GM12878 (cell line): ENCODE measurements around the gene BCL10. TPM values are rescaled to one million over a fixed set of nuclear protein-coding genes. Genes with fewer than 3 reads are reported as not detected.

Experiments used
- ATAC-seq: fragments of 200-7000 bp; cut with Tn5 transposase; 3 replicates; pipeline ENCODE4 v1.9.1; 2020; ENCODE audit warnings: mild to moderate bottlenecking, moderate library complexity
- BruUV-seq: library from RNA; stranded (reverse); fragments of 400-500 nt; replicated peaks from 2 replicates; lab custom pipeline; 2021; lab: Mats Ljungman, UMichigan
- CTCF ChIA-PET: fragments of 300-600 bp; sonication (Branson Sonifier 250); formaldehyde crosslinking; extraction: SDS; loops from one replicate; lab custom pipeline; 2021; ENCODE audit warnings: inconsistent platforms; lab: Yijun Ruan, JAX
- POLR2A ChIA-PET: fragments of 350-600 bp; formaldehyde crosslinking; extraction: SDS; loops from one replicate; lab custom pipeline; 2021; ENCODE audit warnings: inconsistent platforms; lab: Charles Lee
- RAD21 ChIA-PET: fragments of 300-600 bp; sonication (Branson Sonifier 250); formaldehyde crosslinking; loops from one replicate; lab custom pipeline; 2023; ENCODE audit warnings: antibody characterized with exemption; ENCODE audit not compliant: unreplicated experiment; lab: Charles Lee
- SMC1A ChIA-PET: fragments of 300-600 bp; sonication (Branson Sonifier 250); formaldehyde crosslinking; loops from one replicate; lab custom pipeline; 2023; ENCODE audit not compliant: unreplicated experiment, uncharacterized antibody; lab: Charles Lee
- DNase-seq: peaks from one replicate; pipeline ENCODE4 v3.0.0-alpha.2; 2011; ENCODE audit warnings: low read depth, low spot score
- FAIRE-seq: peaks from 3 replicates; lab custom pipeline; 2011; peaks lifted over from hg19 to GRCh38; lab: Jason Lieb, UNC
- H2AFZ ChIP-seq: 2 replicates; pipeline ENCODE4 v1.6.0; 2011; ENCODE audit warnings: low read depth, low read length, control low read depth; ENCODE audit not compliant: control insufficient read depth
- H3K27ac ChIP-seq: 2 replicates; pipeline ENCODE4 v1.5.1; 2011; ENCODE audit warnings: control low read depth; ENCODE audit not compliant: control insufficient read depth, insufficient read depth
- H3K27me3 ChIP-seq, 2 experiments: replicated peaks in 1 of 2; 2 replicates each; pipeline versions ENCODE4 v1.6.0 to v1.6.1; 2011; ENCODE audit warnings: low read length in 1 of 2; ENCODE audit not compliant: control insufficient read depth in 2 of 2, insufficient read depth in 2 of 2
- H3K36me3 ChIP-seq, 2 experiments: 2 replicates each; pipeline ENCODE4 v1.5.1; 2011; ENCODE audit warnings: low read length in 1 of 2; ENCODE audit not compliant: control insufficient read depth in 2 of 2, insufficient read depth in 2 of 2
- H3K4me1 ChIP-seq: 2 replicates; pipeline ENCODE4 v1.6.1; 2011; ENCODE audit warnings: mild to moderate bottlenecking, low read length, moderate library complexity, mixed read lengths; ENCODE audit not compliant: control insufficient read depth, insufficient read depth
- H3K4me2 ChIP-seq: 2 replicates; pipeline ENCODE4 v1.6.0; 2011; ENCODE audit warnings: control low read depth; ENCODE audit not compliant: control insufficient read depth, insufficient read depth
- H3K4me3 ChIP-seq: fragments of 200-600 bp; sonication (generic); 2 replicates; pipeline ENCODE4 v1.5.1; 2016
- H3K79me2 ChIP-seq: 2 replicates; pipeline ENCODE4 v1.6.0; 2011; ENCODE audit warnings: low read length; ENCODE audit not compliant: control insufficient read depth, insufficient read depth
- H3K9ac ChIP-seq: 2 replicates; pipeline ENCODE4 v1.8.0; 2011; ENCODE audit warnings: low read length, control low read depth, mixed read lengths; ENCODE audit not compliant: control insufficient read depth, insufficient read depth
- H3K9me3 ChIP-seq: replicated peaks from 3 replicates; pipeline ENCODE4 v1.5.1; 2011; ENCODE audit warnings: mild to moderate bottlenecking, low read length; ENCODE audit not compliant: control insufficient read depth, insufficient read depth
- H4K20me1 ChIP-seq: 2 replicates; pipeline ENCODE4 v1.6.0; 2011; ENCODE audit not compliant: control insufficient read depth, insufficient read depth
- BMI1 ChIP-seq: fragments of 450-650 bp; IDR thresholded peaks from 2 replicates; pipeline ENCODE4 v1.6.1; 2016; ENCODE audit warnings: mild to moderate bottlenecking, moderate library complexity, borderline replicate concordance
- CBX5 ChIP-seq: sonication (generic); IDR thresholded peaks from 2 replicates; pipeline ENCODE4 v1.6.1; 2016; ENCODE audit warnings: low read depth, moderate library complexity, mild to moderate bottlenecking, inconsistent platforms
- DPF2 ChIP-seq: fragments of 450-650 bp; IDR thresholded peaks from 2 replicates; pipeline ENCODE4 v1.6.1; 2017; ENCODE audit warnings: mild to moderate bottlenecking
- EED ChIP-seq: sonication (generic); IDR thresholded peaks from 2 replicates; pipeline ENCODE4 v1.6.1; 2016; ENCODE audit warnings: antibody characterized with exemption, low read depth
- GATAD2B ChIP-seq: fragments of 450-650 bp; conservative IDR thresholded peaks from 2 replicates; pipeline ENCODE4 v1.6.1; 2017; ENCODE audit warnings: low read depth, mild to moderate bottlenecking, moderate library complexity
- MTA3 ChIP-seq: IDR thresholded peaks from 2 replicates; pipeline ENCODE4 v1.6.1; 2012; ENCODE audit warnings: low read length, inconsistent platforms, borderline replicate concordance
- POLR2A ChIP-seq: IDR thresholded peaks from 2 replicates; pipeline ENCODE4 v1.6.1; 2011; ENCODE audit warnings: low read depth, mild to moderate bottlenecking, low read length
- SIN3A ChIP-seq: IDR thresholded peaks from 2 replicates; pipeline ENCODE4 v1.6.1; 2012; ENCODE audit warnings: low read depth, low read length, improper control_type of control experiment
- SMC3 ChIP-seq: IDR thresholded peaks from 2 replicates; pipeline ENCODE4 v1.6.1; 2011; ENCODE audit warnings: low read length, improper control_type of control experiment, borderline replicate concordance
- SPI1 ChIP-seq: IDR thresholded peaks from 2 replicates; pipeline ENCODE4 v1.6.1; 2011; ENCODE audit warnings: low read depth, mild to moderate bottlenecking, low read length, moderate library complexity, borderline replicate concordance; ENCODE audit not compliant: insufficient read depth
- YY1 ChIP-seq: IDR thresholded peaks from 2 replicates; pipeline ENCODE4 v1.6.1; 2011; ENCODE audit warnings: low read depth, mild to moderate bottlenecking, low read length
- WGBS: methylation state at CpG from one replicate; pipeline ENCODE4 v1.1.6; 2016; ENCODE audit warnings: low lambda C conversion rate; ENCODE audit not compliant: insufficient replicate concordance, insufficient coverage; ENCODE audit errors: missing lambda C conversion rate; 5-methylcytosine and 5-hydroxymethylcytosine counted together
- in situ Hi-C: fragments of 300-500 bp; cut with MboI; formaldehyde crosslinking; loops from 9 replicates; pipeline ENCODE4 v1.14.3; 2018; ENCODE audit warnings: mixed read lengths
- intact Hi-C: fragments of 100-400 bp; cut with micrococcal nuclease; formaldehyde crosslinking; loops from one replicate; pipeline ENCODE4 v1.14.2; 2022; ENCODE audit not compliant: unreplicated experiment
- polyA plus RNA-seq, 11 experiments: library from polyadenylated mRNA; depleted of rRNA in 4 of 11; unstranded in 6 of 11; stranded (reverse) in 5 of 11; fragments of >200 nt; fragmentation: Nextera tagmentation in 4 of 11; fragmentation: Illumina TruSeq in 1 of 11; extraction: Ambion mirVana in 4 of 11; extraction: Trizol in 1 of 11; gene quantifications; 1 replicate in 1 of 11; 2 replicates in 10 of 11; pipeline versions ENCODE4 v1.2.1 to v1.2.3, GENCODE V29; 2011 to 2016; ENCODE audit warnings: inconsistent platforms in 2 of 11, missing spikeins in 2 of 11, low read depth in 1 of 11
- total RNA-seq, 4 experiments: library from RNA; depleted of rRNA in 3 of 4; stranded (reverse); fragments of >200 nt in 3 of 4; fragmentation: Illumina TruSeq in 1 of 4; extraction: Trizol in 1 of 4; gene quantifications; 2 replicates each; pipeline versions ENCODE4 v1.2.1 to v1.2.3, GENCODE V29; 2013 to 2021
- TF ChIP-seq, protein P1 (sequence below): IDR thresholded peaks from 2 replicates; pipeline ENCODE4 v1.6.1; 2011; ENCODE audit warnings: mild to moderate bottlenecking, low read depth, low read length, moderate library complexity; ENCODE audit not compliant: insufficient replicate concordance
- TF ChIP-seq, protein P2 (sequence below): IDR thresholded peaks from 2 replicates; pipeline ENCODE4 v1.6.1; 2012; ENCODE audit warnings: low read depth, low read length, improper control_type of control experiment

The BCL10 gene
- total and polyA plus RNA-seq, 10 of the 15 experiments (the other 5 are each of a cell fraction or from before 2014, with no cell fraction given), result 10.6 to 35.2 (median 19.5) TPM

DNA sequence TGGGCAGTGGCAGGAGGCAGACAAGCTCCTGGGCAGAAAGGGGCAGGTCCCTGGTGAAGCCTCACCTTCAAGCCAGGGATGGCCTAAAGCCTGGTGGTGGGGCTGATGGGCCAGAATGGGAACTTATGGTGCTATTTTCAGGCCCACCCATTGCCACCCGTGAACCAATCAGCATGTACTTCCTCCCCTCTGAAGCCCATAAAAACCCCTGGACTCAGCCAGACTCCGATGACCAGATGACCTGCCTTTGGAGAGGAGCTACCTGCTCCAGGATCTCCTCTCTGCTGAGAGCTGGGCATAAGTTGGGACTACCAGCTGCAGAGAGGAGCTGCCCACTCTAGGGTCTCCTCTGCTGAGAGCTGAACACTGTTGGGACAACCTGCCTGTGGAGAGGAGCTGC, 7.8 kb upstream of the BCL10 start (continued):
- TF ChIP-seq, protein P1, sequence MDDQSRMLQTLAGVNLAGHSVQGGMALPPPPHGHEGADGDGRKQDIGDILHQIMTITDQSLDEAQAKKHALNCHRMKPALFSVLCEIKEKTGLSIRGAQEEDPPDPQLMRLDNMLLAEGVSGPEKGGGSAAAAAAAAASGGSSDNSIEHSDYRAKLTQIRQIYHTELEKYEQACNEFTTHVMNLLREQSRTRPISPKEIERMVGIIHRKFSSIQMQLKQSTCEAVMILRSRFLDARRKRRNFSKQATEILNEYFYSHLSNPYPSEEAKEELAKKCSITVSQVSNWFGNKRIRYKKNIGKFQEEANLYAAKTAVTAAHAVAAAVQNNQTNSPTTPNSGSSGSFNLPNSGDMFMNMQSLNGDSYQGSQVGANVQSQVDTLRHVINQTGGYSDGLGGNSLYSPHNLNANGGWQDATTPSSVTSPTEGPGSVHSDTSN, result no peak
- TF ChIP-seq SPI1 (no peak), BMI1 (no peak), YY1 (no peak)

DNA sequence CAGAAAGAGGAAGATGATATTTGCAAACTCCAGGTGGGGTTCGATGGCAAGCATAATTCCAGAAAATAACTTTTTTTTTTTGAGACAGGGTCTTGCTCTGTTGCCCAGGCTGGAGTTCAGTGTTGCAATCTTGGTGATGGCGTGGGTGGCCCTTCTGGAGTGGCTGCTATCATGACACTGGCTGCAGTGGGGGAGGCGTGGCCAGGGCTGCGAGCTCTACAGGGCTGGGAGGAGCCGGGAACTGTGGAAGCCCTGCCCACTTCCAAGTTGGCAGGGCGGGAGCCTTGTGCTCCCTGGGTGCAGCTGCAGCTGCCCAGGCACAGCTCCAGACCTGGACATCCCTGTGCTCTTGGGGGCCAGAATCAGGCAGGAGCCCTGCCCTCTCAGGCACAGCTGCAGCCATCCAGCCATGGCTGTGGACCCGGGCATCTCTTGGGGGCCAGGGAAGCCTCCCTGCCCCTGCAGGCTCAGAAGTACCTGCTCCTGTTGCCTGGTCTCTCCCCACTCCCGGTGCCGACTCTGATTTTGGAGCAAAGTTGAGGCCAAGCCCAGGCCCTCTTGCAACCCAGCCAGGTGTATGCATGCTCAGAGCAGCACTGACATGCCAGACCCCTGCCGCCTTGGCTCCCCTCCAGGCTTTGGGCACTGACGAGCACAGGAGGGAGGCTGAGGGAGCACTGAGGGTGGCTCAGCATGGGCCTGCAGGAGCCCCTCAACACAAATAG, 7.2 kb upstream of the BCL10 start:
- FAIRE-seq (no peak), DNase-seq (no peak), ATAC-seq (peak; percentile 17; the same call in 1 of the 3 replicates)
- Histone ChIP-seq H3K79me2 (no peaks in the 10 kb centered on the region), H3K4me3 (no peak overlapping the region), H4K20me1 (no peaks in the 10 kb centered on the region), H2AFZ (no peak overlapping the region), H3K36me3 (no peaks in the 10 kb centered on the region), H3K27ac (no peak overlapping the region), H3K4me1 (peaks cover 4% of the 10 kb centered on the region), H3K27me3 (no peaks in the 10 kb centered on the region), H3K4me2 (no peak overlapping the region), H3K9ac (no peak overlapping the region), H3K9me3 (no peaks in the 10 kb centered on the region)
- in situ Hi-C loops, result no loop called here
- BruUV-seq, result no TSS peak
- intact Hi-C loops, result no loop called here
- ChIA-PET RAD21 (no interaction called here), CTCF (interaction anchor here (1.3 kb wide), 1 partner anchor 25 kb away, joined by 3 read pairs; no protein-coding TSS in a partner anchor), SMC1A (interaction anchor here (1.2 kb wide), 1 partner anchor 10 kb away, joined by 3 read pairs; no protein-coding TSS in a partner anchor), POLR2A (no interaction called here)
- TF ChIP-seq GATAD2B, result no peak
- no peak for TF ChIP-seq POLR2A
- TF ChIP-seq DPF2, result no peak
- TF ChIP-seq CBX5, result no peak
- no peak for TF ChIP-seq EED
- TF ChIP-seq SMC3, result no peak
- TF ChIP-seq, protein P2, sequence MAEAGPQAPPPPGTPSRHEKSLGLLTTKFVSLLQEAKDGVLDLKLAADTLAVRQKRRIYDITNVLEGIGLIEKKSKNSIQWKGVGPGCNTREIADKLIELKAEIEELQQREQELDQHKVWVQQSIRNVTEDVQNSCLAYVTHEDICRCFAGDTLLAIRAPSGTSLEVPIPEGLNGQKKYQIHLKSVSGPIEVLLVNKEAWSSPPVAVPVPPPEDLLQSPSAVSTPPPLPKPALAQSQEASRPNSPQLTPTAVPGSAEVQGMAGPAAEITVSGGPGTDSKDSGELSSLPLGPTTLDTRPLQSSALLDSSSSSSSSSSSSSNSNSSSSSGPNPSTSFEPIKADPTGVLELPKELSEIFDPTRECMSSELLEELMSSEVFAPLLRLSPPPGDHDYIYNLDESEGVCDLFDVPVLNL, result no peak
- no peak for TF ChIP-seq SIN3A
- TF ChIP-seq MTA3, result no peak
- 68% methylated on average over 11 of the region's 11 CpGs for WGBS
